DMS114 treated with DMSO at 0.1 percent for 48 hours (cell line): ENCODE data around the gene GDNF.
"Not testable (repeated sequence)": the region's sequence is repeated elsewhere in the genome, so short reads cannot be mapped to it uniquely, and the experiment has no call there.

Experiments
- DNase-seq: peaks from one replicate; lab custom pipeline; 2025; ENCODE audit not compliant: unreplicated experiment; lab: John Stamatoyannopoulos, UW

Gene GDNF

GRCh38 chr5:37786862-37787519 is 52.9 kb downstream of the GDNF start:
- DNase-seq: no peak

GRCh38 chr5:37786416-37786815 is 53.4 kb downstream of the GDNF start:
- no peak for DNase-seq

- DNase-seq: not testable (repeated sequence)
Observed at GRCh38 chr5:37781409-37781808, 58.4 kb downstream of the GDNF start.

GRCh38 chr5:37777432-37778130 is 62.3 kb downstream of the GDNF start:
- DNase-seq: no peak

GRCh38 chr5:37776826-37777225 is 63.0 kb downstream of the GDNF start:
- DNase-seq: no peak

GRCh38 chr5:37774912-37775483 is 64.8 kb downstream of the GDNF start:
- no peak for DNase-seq

GRCh38 chr5:37773809-37774208 is 66.0 kb downstream of the GDNF start:
- DNase-seq: no peak

- DNase-seq: no peak
Observed at GRCh38 chr5:37772255-37772654, 67.6 kb downstream of the GDNF start.

GRCh38 chr5:37771731-37772130 is 68.1 kb downstream of the GDNF start:
- DNase-seq: no peak

GRCh38 chr5:37771203-37771611 is 68.6 kb downstream of the GDNF start:
- no peak for DNase-seq

- no peak for DNase-seq
Observed at GRCh38 chr5:37770786-37771185, 69.1 kb downstream of the GDNF start.

- no peak for DNase-seq
Observed at GRCh38 chr5:37769840-37770239, 70.0 kb downstream of the GDNF start.

- no peak for DNase-seq
Observed at GRCh38 chr5:37769108-37769507, 70.7 kb downstream of the GDNF start.

- DNase-seq: no peak
Observed at GRCh38 chr5:37768371-37768770, 71.5 kb downstream of the GDNF start.

GRCh38 chr5:37767961-37768360 is 71.9 kb downstream of the GDNF start:
- no peak for DNase-seq

- no peak for DNase-seq
Observed at GRCh38 chr5:37767251-37767650, 72.6 kb downstream of the GDNF start.
